Neural cell (in vitro differentiated cells): ENCODE results near the gene LSMEM2. TPM values are rescaled to one million over a fixed set of nuclear protein-coding genes. Genes with fewer than 3 reads are reported as not detected.

Experiments used
- H2AFZ ChIP-seq: fragments of 200-600, 300-800 bp; sonication (generic), shearing (Covaris generic); 2 replicates; pipeline ENCODE4 v1.6.0; 2014; ENCODE audit warnings: low read depth, mild to moderate bottlenecking, antibody characterized with exemption, low read length, moderate library complexity
- H3F3A ChIP-seq: fragments of 200-600 bp; shearing (Covaris generic); 2 replicates; pipeline ENCODE4 v1.6.1; 2016; ENCODE audit warnings: mild to moderate bottlenecking, moderate library complexity, mixed read lengths, antibody characterized with exemption, low read length; ENCODE audit not compliant: insufficient read depth, poor library complexity, severe bottlenecking
- H3K27ac ChIP-seq: fragments of 200-600, 300-800 bp; sonication (generic), shearing (Covaris generic); 2 replicates; pipeline ENCODE4 v1.5.1; 2014; ENCODE audit warnings: mild to moderate bottlenecking, low read length, moderate library complexity
- H3K27me3 ChIP-seq: fragments of 300-800, 200-600 bp; sonication (generic), shearing (Covaris generic); 2 replicates; pipeline ENCODE4 v1.6.0; 2014; ENCODE audit warnings: mild to moderate bottlenecking, low read depth, low read length, moderate library complexity; ENCODE audit not compliant: insufficient read depth
- H3K36me3 ChIP-seq: fragments of 300-800, 200-600 bp; sonication (generic), shearing (Covaris generic); 2 replicates; pipeline ENCODE4 v1.5.1; 2014; ENCODE audit warnings: mild to moderate bottlenecking, antibody characterized with exemption, low read length, moderate library complexity; ENCODE audit not compliant: insufficient read depth
- H3K4me2 ChIP-seq: fragments of 300-800, 200-600 bp; sonication (generic), shearing (Covaris generic); 2 replicates; pipeline ENCODE4 v1.6.0; 2014; ENCODE audit warnings: mild to moderate bottlenecking, low read length
- H3K4me3 ChIP-seq: fragments of 300-800, 200-600 bp; sonication (generic), shearing (Covaris generic); 2 replicates; pipeline ENCODE4 v1.5.1; 2014; ENCODE audit warnings: mild to moderate bottlenecking, low read length, moderate library complexity
- H3K79me2 ChIP-seq: fragments of 200-600 bp; shearing (Covaris generic); replicated peaks from 2 replicates; pipeline ENCODE4 v1.6.0; 2014; ENCODE audit warnings: mild to moderate bottlenecking, low read length, moderate library complexity; ENCODE audit not compliant: insufficient read depth
- H3K9ac ChIP-seq: fragments of 300-800, 200-600 bp; sonication (generic), shearing (Covaris generic); 2 replicates; pipeline ENCODE4 v1.6.1; 2016; ENCODE audit warnings: mild to moderate bottlenecking, low read length, mixed read lengths
- H3K9me2 ChIP-seq: fragments of 200-600 bp; shearing (Covaris generic); 2 replicates; pipeline ENCODE4 v1.6.1; 2016; ENCODE audit warnings: mild to moderate bottlenecking, low read length, mixed read lengths; ENCODE audit not compliant: insufficient read depth
- H3K9me3 ChIP-seq: fragments of 200-600, 300-800 bp; sonication (generic), shearing (Covaris generic); 2 replicates; pipeline ENCODE4 v1.6.1; 2016; ENCODE audit warnings: mild to moderate bottlenecking, mixed run types, low read length, moderate library complexity, mixed read lengths
- H4K20me1 ChIP-seq: fragments of 200-600 bp; shearing (Covaris generic); 2 replicates; pipeline ENCODE4 v1.6.1; 2016; ENCODE audit warnings: mild to moderate bottlenecking, mixed run types; ENCODE audit not compliant: insufficient read depth
- EP300 ChIP-seq: fragments of 450-650 bp; conservative IDR thresholded peaks from 2 replicates; pipeline ENCODE4 v1.6.1; 2014; ENCODE audit warnings: antibody characterized with exemption, mild to moderate bottlenecking, moderate library complexity; ENCODE audit not compliant: poor library complexity, severe bottlenecking
- EZH2 ChIP-seq: fragments of 200-600, 300-800 bp; shearing (Covaris generic), sonication (generic); IDR thresholded peaks from 2 replicates; pipeline ENCODE4 v1.6.1; 2014; ENCODE audit warnings: antibody characterized with exemption, low read length, borderline replicate concordance, mild to moderate bottlenecking; ENCODE audit not compliant: insufficient read depth, poor library complexity, severe bottlenecking
- MXI1 ChIP-seq: fragments of 450-650 bp; conservative IDR thresholded peaks from 2 replicates; pipeline ENCODE4 v1.6.1; 2014; ENCODE audit warnings: antibody characterized with exemption, mild to moderate bottlenecking; ENCODE audit not compliant: poor library complexity, severe bottlenecking
- POLR2AphosphoS5 ChIP-seq: IDR thresholded peaks from 2 replicates; pipeline ENCODE4 v1.6.1; 2012
- RAD21 ChIP-seq: fragments of 450-650 bp; conservative IDR thresholded peaks from 2 replicates; pipeline ENCODE4 v1.6.1; 2014; ENCODE audit warnings: antibody characterized with exemption, mild to moderate bottlenecking, moderate library complexity
- REST ChIP-seq: IDR thresholded peaks from 2 replicates; pipeline ENCODE4 v1.6.1; 2012; ENCODE audit warnings: borderline replicate concordance
- SMC3 ChIP-seq: fragments of 450-650 bp; conservative IDR thresholded peaks from 2 replicates; pipeline ENCODE4 v1.6.1; 2014; ENCODE audit warnings: antibody characterized with exemption, mild to moderate bottlenecking, moderate library complexity; ENCODE audit not compliant: poor library complexity
- TAF1 ChIP-seq: IDR thresholded peaks from 2 replicates; pipeline ENCODE4 v1.6.1; 2012; ENCODE audit warnings: low read depth
- polyA plus RNA-seq: library from polyadenylated mRNA; depleted of rRNA; stranded (reverse); fragments of >200 nt; gene quantifications from 2 replicates; pipeline ENCODE4 v1.2.3, GENCODE V29; 2014
- TF ChIP-seq, protein P1 (sequence below): fragments of 450-650 bp; IDR thresholded peaks from 2 replicates; pipeline ENCODE4 v1.5.1; 2014; ENCODE audit warnings: antibody characterized with exemption, mild to moderate bottlenecking, moderate library complexity; ENCODE audit not compliant: poor library complexity, severe bottlenecking

The LSMEM2 gene
- polyA plus RNA-seq, 1 donor from 2014 or later, result not detected

DNA sequence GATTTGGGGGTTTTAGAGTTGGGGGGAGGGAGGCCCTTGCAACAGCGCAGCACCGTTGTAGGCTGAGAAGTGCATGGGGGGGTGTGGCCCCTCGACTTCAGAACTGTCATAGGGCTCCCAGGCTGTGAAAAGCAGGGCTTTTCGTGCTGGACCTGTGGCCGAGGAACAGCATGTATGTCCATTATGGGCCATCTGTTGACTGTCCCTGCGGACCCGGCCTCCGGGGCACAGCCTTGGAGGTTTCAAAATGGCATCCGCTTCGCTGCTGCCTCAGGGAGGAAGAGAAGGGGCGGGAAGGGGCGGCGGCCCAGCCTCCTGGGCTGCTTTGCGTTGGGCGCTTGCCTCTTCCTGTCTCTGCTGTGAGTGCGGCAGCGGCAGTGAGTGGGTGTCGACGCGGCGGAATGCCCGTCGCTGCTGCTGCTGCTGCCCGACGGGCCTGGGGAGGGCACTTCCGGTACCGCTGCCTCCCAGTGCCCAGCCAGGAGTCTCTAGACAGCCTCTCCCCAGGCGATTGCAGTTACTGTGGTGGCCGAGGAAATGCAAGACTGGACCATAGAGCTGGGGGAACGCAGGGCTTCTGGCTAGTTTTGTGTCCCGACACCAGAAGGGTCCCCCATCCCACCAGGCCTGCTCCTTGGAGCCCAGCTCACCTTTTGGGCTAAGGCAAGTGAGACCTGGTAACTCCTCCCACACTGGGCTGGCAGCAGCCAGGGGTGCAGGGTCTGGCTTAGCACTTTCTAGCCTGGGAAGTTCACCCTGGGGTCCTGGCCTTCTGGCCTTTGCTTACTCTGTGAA, 40.9 kb upstream of the LSMEM2 start:
- Histone ChIP-seq H3K27me3 (no peaks in the 10 kb centered on the region), H3K79me2 (peaks cover 69% of the 10 kb centered on the region), H3K9me2 (no peaks in the 10 kb centered on the region), H4K20me1 (no peaks in the 10 kb centered on the region), H3K9ac (peak overlapping the region; percentile 78), H2AFZ (no peak overlapping the region), H3F3A (no peaks in the 10 kb centered on the region), H3K36me3 (no peaks in the 10 kb centered on the region), H3K9me3 (no peaks in the 10 kb centered on the region), H3K4me3 (peak overlapping the region; percentile 87), H3K27ac (peak overlapping the region; percentile 69), H3K4me2 (peak overlapping the region; percentile 100)
- TF ChIP-seq TAF1 (peak; percentile 48), EZH2 (no peak)

- H2AFZ ChIP-seq, result no peak overlapping the region
- peak overlapping the region; percentile 87 for H3K4me3 ChIP-seq
- no peaks in the 10 kb centered on the region for H3K36me3 ChIP-seq
- TF ChIP-seq RAD21 (no peak), EP300 (no peak), POLR2AphosphoS5 (no peak), SMC3 (no peak), MXI1 (no peak), REST (no peak), TAF1 (no peak), EZH2 (no peak)
- TF ChIP-seq, protein P1, sequence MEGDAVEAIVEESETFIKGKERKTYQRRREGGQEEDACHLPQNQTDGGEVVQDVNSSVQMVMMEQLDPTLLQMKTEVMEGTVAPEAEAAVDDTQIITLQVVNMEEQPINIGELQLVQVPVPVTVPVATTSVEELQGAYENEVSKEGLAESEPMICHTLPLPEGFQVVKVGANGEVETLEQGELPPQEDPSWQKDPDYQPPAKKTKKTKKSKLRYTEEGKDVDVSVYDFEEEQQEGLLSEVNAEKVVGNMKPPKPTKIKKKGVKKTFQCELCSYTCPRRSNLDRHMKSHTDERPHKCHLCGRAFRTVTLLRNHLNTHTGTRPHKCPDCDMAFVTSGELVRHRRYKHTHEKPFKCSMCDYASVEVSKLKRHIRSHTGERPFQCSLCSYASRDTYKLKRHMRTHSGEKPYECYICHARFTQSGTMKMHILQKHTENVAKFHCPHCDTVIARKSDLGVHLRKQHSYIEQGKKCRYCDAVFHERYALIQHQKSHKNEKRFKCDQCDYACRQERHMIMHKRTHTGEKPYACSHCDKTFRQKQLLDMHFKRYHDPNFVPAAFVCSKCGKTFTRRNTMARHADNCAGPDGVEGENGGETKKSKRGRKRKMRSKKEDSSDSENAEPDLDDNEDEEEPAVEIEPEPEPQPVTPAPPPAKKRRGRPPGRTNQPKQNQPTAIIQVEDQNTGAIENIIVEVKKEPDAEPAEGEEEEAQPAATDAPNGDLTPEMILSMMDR, result no peak
- peak overlapping the region; percentile 100 for H3K4me2 ChIP-seq
- no peaks in the 10 kb centered on the region for H3K27me3 ChIP-seq
- H3K9me2 ChIP-seq, result no peaks in the 10 kb centered on the region
- H4K20me1 ChIP-seq, result no peaks in the 10 kb centered on the region
- peak overlapping the region; percentile 69 for H3K27ac ChIP-seq
- H3F3A ChIP-seq, result no peaks in the 10 kb centered on the region
- H3K9ac ChIP-seq, result peak overlapping the region; percentile 78
- H3K79me2 ChIP-seq, result peaks cover 76% of the 10 kb centered on the region
- H3K9me3 ChIP-seq, result no peaks in the 10 kb centered on the region
These were observed 40.3 kb upstream of the LSMEM2 start for GRCh38 chr3:50238549-50239026.
